ENCODE measurements around the gene VPS8. TPM values are rescaled to one million over a fixed set of nuclear protein-coding genes. Genes with fewer than 3 reads are reported as not detected.
"Not testable (repeated sequence)": the region's sequence is repeated elsewhere in the genome, so short reads cannot be mapped to it uniquely, and the experiment has no call there.

VPS8 gene
- total and polyA plus RNA-seq, 2 experiments from 2014 or later: 41.2 to 47.1 TPM

DNA sequence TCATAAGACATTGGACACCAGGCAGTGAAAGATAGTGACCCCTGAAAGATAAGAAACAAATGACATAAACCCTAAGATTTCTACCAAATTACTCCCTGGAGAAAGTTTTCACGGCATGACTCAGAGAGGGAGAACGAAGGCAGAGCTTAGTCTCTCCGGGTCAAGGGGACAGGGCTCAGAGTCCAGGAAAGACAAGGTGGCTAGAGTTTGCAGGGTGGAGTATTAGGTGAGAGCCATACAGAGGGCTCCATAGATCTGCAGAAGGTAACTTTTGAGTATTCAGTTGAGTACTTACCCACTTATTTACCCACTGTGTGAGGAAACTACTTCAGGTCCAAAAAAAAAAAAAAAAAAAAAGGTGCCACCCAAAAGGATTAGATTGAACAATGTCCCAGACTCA is 197.7 kb downstream of the VPS8 start:
- no peaks in the 10 kb centered on the region for H3K36me3 ChIP-seq

DNA sequence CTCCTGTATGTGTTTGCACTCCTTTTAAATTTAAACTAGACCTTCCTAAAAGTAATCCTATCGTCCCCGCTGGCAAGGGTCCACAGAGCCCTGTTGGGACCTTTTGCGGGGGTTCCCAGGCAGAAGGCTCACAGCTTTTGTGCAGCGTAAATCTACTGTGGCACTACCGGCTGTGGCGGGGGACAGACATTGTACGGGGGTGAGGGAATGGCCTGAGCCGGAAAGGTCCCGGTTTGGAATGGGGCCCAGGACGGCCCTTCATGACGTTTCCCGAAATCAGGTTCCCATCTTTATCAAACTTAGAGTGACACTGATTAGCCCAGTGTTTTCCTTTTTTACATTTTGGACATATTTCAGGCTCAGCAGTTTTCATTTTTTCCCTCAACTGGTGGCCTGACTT is 205.6 kb downstream of the VPS8 start:
- not testable (repeated sequence) for H3K4me3 ChIP-seq; H3K9me3 ChIP-seq (ENCODE audit: low read depth); H3K36me3 ChIP-seq; H3K27me3 ChIP-seq; H3K27ac ChIP-seq; DNase-seq (ENCODE audit: low read depth in 1 of 2, low spot score in 1 of 2); H3K4me1 ChIP-seq (ENCODE audit: low read depth)

More for the DNA sequence above, 197.7 kb downstream of the VPS8 start:
- Histone ChIP-seq H3K27me3 (no peaks in the 10 kb centered on the region), H3K27ac (no peak overlapping the region), H3K9me3 (ENCODE audit: low read depth) (no peaks in the 10 kb centered on the region), H3K4me3 (no peak overlapping the region), H3K4me1 (ENCODE audit: low read depth) (no peaks in the 10 kb centered on the region)
- no peak for DNase-seq (ENCODE audit: low read depth in 1 of 2, low spot score in 1 of 2)
- TF ChIP-seq, protein P1, sequence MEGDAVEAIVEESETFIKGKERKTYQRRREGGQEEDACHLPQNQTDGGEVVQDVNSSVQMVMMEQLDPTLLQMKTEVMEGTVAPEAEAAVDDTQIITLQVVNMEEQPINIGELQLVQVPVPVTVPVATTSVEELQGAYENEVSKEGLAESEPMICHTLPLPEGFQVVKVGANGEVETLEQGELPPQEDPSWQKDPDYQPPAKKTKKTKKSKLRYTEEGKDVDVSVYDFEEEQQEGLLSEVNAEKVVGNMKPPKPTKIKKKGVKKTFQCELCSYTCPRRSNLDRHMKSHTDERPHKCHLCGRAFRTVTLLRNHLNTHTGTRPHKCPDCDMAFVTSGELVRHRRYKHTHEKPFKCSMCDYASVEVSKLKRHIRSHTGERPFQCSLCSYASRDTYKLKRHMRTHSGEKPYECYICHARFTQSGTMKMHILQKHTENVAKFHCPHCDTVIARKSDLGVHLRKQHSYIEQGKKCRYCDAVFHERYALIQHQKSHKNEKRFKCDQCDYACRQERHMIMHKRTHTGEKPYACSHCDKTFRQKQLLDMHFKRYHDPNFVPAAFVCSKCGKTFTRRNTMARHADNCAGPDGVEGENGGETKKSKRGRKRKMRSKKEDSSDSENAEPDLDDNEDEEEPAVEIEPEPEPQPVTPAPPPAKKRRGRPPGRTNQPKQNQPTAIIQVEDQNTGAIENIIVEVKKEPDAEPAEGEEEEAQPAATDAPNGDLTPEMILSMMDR (IDR thresholded peaks at IDR 0.05; ENCODE audit: low read depth, low read length): no peak

DNA sequence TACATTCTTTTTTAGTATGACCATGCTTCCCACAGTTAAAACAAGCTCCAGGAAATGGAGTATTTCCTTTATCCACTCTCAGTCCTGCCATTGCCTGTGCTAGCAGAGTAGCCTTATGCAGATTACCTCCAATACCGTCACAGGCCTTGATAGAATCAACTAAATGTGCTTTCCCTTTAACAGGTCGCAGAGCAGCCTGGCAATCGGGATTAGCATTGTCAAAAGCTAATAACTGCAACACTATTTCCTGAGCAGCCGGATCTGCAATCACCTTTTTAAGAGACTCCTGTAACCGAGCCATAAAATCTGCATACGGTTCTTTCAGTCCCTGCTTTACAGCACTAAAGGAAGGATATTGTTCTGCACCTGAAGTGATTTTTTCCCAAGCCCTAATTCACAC is 206.0 kb downstream of the VPS8 start:
- H3K27ac ChIP-seq; H3K27me3 ChIP-seq; H3K36me3 ChIP-seq; H3K4me3 ChIP-seq; H3K9me3 ChIP-seq (ENCODE audit: low read depth); H3K4me1 ChIP-seq (ENCODE audit: low read depth); DNase-seq (ENCODE audit: low read depth in 1 of 2, low spot score in 1 of 2): not testable (repeated sequence)

DNA sequence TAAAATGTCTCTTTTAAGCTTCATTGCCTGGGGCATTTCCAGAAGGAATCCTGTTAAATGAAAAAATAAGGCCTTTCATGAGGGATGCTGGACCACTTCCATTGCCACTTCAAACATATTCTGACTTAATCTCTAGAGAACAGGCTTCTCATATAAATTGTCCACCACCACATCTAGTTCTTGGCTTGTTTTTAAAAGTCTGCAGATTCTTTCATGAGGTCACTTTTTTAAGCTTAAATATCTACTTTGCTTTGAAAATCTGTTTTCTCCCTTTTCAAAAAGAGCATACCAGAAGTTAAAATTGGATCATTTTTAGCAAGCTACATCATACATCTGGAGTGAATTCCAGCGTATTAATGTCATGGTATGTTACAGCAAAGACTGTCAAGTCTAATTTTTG is 209.3 kb downstream of the VPS8 start:
- no peaks in the 10 kb centered on the region for H3K36me3 ChIP-seq
- peaks cover 12% of the 10 kb centered on the region for H3K4me1 ChIP-seq (ENCODE audit: low read depth)
- TF ChIP-seq, protein P1 (IDR thresholded peaks at IDR 0.05; ENCODE audit: low read depth, low read length): no peak
- no peaks in the 10 kb centered on the region for H3K27me3 ChIP-seq
- no peak for DNase-seq (ENCODE audit: low read depth in 1 of 2, low spot score in 1 of 2)
- H3K27ac ChIP-seq: no peak overlapping the region
- no peak overlapping the region for H3K4me3 ChIP-seq
- H3K9me3 ChIP-seq (ENCODE audit: low read depth): no peaks in the 10 kb centered on the region

DNA sequence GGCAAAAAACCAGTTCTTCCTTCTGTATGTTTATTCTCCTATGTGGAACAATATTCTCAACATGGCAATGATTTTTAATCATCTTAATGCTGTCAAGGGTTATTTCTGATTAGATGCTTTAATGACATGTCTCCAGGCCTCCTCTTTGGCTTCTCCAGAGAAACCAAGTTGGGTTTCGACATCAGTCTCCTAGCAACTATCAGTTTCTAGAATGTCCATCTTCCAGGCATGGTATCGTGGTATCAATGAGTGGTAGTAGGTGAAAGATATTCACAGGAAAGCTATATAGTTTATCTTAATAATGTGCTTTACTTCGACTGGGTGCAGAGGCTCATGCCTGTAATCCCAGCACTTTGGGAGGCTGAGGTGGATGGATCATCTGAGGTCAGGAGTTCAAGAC is 212.4 kb downstream of the VPS8 start:
- TF ChIP-seq, protein P1 (IDR thresholded peaks at IDR 0.05; ENCODE audit: low read depth, low read length): no peak
- DNase-seq (ENCODE audit: low read depth in 1 of 2, low spot score in 1 of 2): peak in 1 of 2 donors; percentile 27
- Histone ChIP-seq H3K27ac (peak overlapping the region; percentile 66), H3K4me1 (ENCODE audit: low read depth) (peaks cover 12% of the 10 kb centered on the region), H3K9me3 (ENCODE audit: low read depth) (no peaks in the 10 kb centered on the region), H3K36me3 (no peaks in the 10 kb centered on the region), H3K4me3 (no peak overlapping the region), H3K27me3 (no peaks in the 10 kb centered on the region)

DNA sequence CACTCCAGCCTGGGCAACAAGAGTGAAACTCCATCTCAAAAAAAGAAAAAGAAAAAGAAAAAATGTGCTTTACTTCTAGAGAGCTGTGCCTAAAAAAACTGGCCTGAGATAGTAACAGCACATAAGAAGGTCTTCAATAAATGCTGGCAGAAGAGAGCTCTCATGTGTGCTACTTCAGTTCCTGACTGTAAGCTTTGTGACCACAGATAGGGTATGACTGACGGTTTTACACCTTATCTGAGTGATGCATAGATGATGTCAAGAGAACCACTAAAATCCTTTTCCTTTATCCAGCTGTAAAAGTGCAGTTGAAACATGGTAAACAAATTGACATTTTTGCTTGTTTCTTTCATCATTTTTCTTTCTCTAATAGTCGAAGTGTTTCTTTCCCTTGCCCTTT is 213.0 kb downstream of the VPS8 start:
- H3K27ac ChIP-seq: peak overlapping the region; percentile 66
- DNase-seq (ENCODE audit: low read depth in 1 of 2, low spot score in 1 of 2): peak; percentile 9 to 13
- peaks cover 12% of the 10 kb centered on the region for H3K4me1 ChIP-seq (ENCODE audit: low read depth)
- TF ChIP-seq, protein P1 (IDR thresholded peaks at IDR 0.05; ENCODE audit: low read depth, low read length): no peak
- H3K4me3 ChIP-seq: no peak overlapping the region
- no peaks in the 10 kb centered on the region for H3K9me3 ChIP-seq (ENCODE audit: low read depth)
- no peaks in the 10 kb centered on the region for H3K36me3 ChIP-seq
- H3K27me3 ChIP-seq: no peaks in the 10 kb centered on the region

DNA sequence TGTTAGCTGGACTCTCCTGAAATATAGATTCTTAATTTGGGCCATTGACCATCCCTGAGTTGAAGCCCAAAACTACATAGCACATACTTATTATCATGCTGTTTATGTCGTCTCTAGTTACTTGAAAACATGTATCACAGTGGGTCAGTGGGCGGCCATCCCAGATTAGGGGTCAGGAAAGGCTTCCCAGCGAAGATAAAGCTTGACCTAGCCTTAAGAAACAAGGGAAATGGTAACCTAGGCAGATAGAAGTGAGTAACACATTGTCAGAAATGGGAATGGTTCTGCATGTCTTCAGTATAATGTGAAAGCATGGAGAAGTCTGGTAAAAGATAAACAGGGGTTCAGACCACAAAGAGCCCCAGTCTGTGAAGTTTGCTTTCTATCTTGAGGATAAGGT is 216.2 kb downstream of the VPS8 start:
- Histone ChIP-seq H3K4me1 (ENCODE audit: low read depth) (peaks cover 12% of the 10 kb centered on the region), H3K4me3 (no peak overlapping the region), H3K9me3 (ENCODE audit: low read depth) (no peaks in the 10 kb centered on the region), H3K27me3 (no peaks in the 10 kb centered on the region), H3K27ac (no peak overlapping the region), H3K36me3 (peaks cover 4% of the 10 kb centered on the region)
- DNase-seq (ENCODE audit: low read depth in 1 of 2, low spot score in 1 of 2): no peak
- TF ChIP-seq, protein P1 (IDR thresholded peaks at IDR 0.05; ENCODE audit: low read depth, low read length): no peak
